HCT116 (cell line): ENCODE measurements around the gene DGCR8. TPM values are rescaled to one million over a fixed set of nuclear protein-coding genes. Genes with fewer than 3 reads are reported as not detected.

Experiments used
- ATAC-seq: fragments of 200-7000 bp; cut with Tn5 transposase; 2 replicates; pipeline ENCODE4 v1.9.1; 2020; ENCODE audit warnings: mild to moderate bottlenecking, moderate library complexity
- BruUV-seq: library from RNA; stranded (reverse); fragments of 400-500 nt; replicated peaks from 2 replicates; lab custom pipeline; 2021; lab: Mats Ljungman, UMichigan
- CTCF ChIA-PET: fragments of 300-600 bp; sonication (Branson Sonifier 250); formaldehyde crosslinking; loops from one replicate; lab custom pipeline; 2021; ENCODE audit warnings: antibody characterized with exemption; lab: Charles Lee
- POLR2A ChIA-PET: fragments of 300-600, 350-600 bp; sonication (Branson Sonifier 250); formaldehyde crosslinking; loops from one replicate; lab custom pipeline; 2021; ENCODE audit warnings: antibody characterized with exemption; lab: Charles Lee
- RAD21 ChIA-PET, 2 experiments: fragments of 300-600 bp; sonication (Branson Sonifier 250); formaldehyde crosslinking; loops; one replicate each; lab custom pipeline; 2023; ENCODE audit warnings: low total read pairs in 2 of 2; ENCODE audit not compliant: uncharacterized antibody in 2 of 2, unreplicated experiment in 2 of 2, low non-redundant PET in 1 of 2; lab: Charles Lee
- DNase-seq: peaks from one replicate; pipeline ENCODE4 v3.0.0-alpha.2; 2010; ENCODE audit warnings: low read depth, low spot score
- H2AFZ ChIP-seq: fragments of 200-600 bp; shearing (Covaris generic), sonication (generic); 2 replicates; pipeline ENCODE4 v1.6.1; 2017; ENCODE audit warnings: low read depth, mixed run types, mixed read lengths, antibody characterized with exemption, low read length; ENCODE audit not compliant: poor library complexity, severe bottlenecking
- H3K27ac ChIP-seq: 2 replicates; pipeline ENCODE4 v1.5.1; 2012; ENCODE audit warnings: low read depth, low read length
- H3K27me3 ChIP-seq: fragments of 200-600 bp; sonication (generic); 2 replicates; pipeline ENCODE4 v1.6.1; 2016; ENCODE audit warnings: mixed run types, low read length, mixed read lengths; ENCODE audit not compliant: insufficient read depth
- H3K36me3 ChIP-seq, 2 experiments: fragments of 200-500 bp in 1 of 2; fragments of 200-600 bp in 1 of 2; sonication (Bioruptor generic) in 1 of 2; sonication (generic) in 1 of 2; 2 replicates each; pipeline versions ENCODE4 v1.5.1 to v1.6.1; 2014 to 2016; ENCODE audit warnings: low read length in 2 of 2, inconsistent platforms in 1 of 2, mixed read lengths in 1 of 2, mixed run types in 1 of 2; ENCODE audit not compliant: insufficient read depth in 2 of 2, control insufficient read depth in 1 of 2
- H3K4me1 ChIP-seq, 2 experiments: fragments of 200-600 bp in 1 of 2; sonication (generic) in 1 of 2; 2 replicates each; pipeline versions ENCODE4 v1.5.1 to v1.6.1; 2012 to 2017; ENCODE audit warnings: low read length in 2 of 2, inconsistent platforms in 1 of 2, mild to moderate bottlenecking in 1 of 2, mixed read lengths in 1 of 2, mixed run types in 1 of 2, moderate library complexity in 1 of 2; ENCODE audit not compliant: insufficient read depth in 2 of 2, control insufficient read depth in 1 of 2
- H3K4me2 ChIP-seq: fragments of 200-600 bp; sonication (generic); 2 replicates; pipeline ENCODE4 v1.6.1; 2017; ENCODE audit warnings: mixed run types, low read length, mixed read lengths
- H3K4me3 ChIP-seq, 2 experiments: fragments of 200-600 bp in 1 of 2; sonication (generic) in 1 of 2; replicated peaks in 1 of 2; 2 replicates each; pipeline ENCODE4 v1.5.1; 2011 to 2016; ENCODE audit warnings: low read length in 2 of 2, control low read depth in 1 of 2, low read depth in 1 of 2, mild to moderate bottlenecking in 1 of 2, mixed read lengths in 1 of 2, mixed run types in 1 of 2
- H3K79me2 ChIP-seq: fragments of 200-600 bp; sonication (generic); 2 replicates; pipeline ENCODE4 v1.6.1; 2017; ENCODE audit warnings: mild to moderate bottlenecking, mixed run types, low read length, moderate library complexity, mixed read lengths; ENCODE audit not compliant: insufficient read depth
- H3K9ac ChIP-seq: fragments of 200-600 bp; sonication (generic); 2 replicates; pipeline ENCODE4 v1.6.1; 2016; ENCODE audit warnings: low read length, mixed read lengths
- H3K9me2 ChIP-seq: fragments of 200-600 bp; sonication (generic), shearing (Covaris generic); 2 replicates; pipeline ENCODE4 v1.6.1; 2017; ENCODE audit warnings: mixed run types, mild to moderate bottlenecking, moderate library complexity; ENCODE audit not compliant: insufficient read depth
- H3K9me3 ChIP-seq, 2 experiments: fragments of 200-500 bp in 1 of 2; fragments of 200-600 bp in 1 of 2; sonication (Bioruptor generic) in 1 of 2; sonication (generic) in 1 of 2; 2 replicates each; pipeline ENCODE4 v1.6.1; 2014 to 2017; ENCODE audit warnings: low read length in 2 of 2, mixed read lengths in 2 of 2, inconsistent platforms in 1 of 2, low read depth in 1 of 2, mild to moderate bottlenecking in 1 of 2, mixed run types in 1 of 2, moderate library complexity in 1 of 2; ENCODE audit not compliant: control insufficient read depth in 1 of 2, insufficient read depth in 1 of 2
- H4K20me1 ChIP-seq: fragments of 200-600 bp; sonication (generic), shearing (Covaris generic); 2 replicates; pipeline ENCODE4 v1.6.1; 2017; ENCODE audit warnings: mixed run types, mild to moderate bottlenecking, moderate library complexity; ENCODE audit not compliant: insufficient read depth
- ATF3 ChIP-seq: IDR thresholded peaks from 2 replicates; pipeline ENCODE4 v1.6.1; 2012
- CBX3 ChIP-seq: IDR thresholded peaks from 2 replicates; pipeline ENCODE4 v1.6.1; 2012; ENCODE audit warnings: low read depth
- CEBPB ChIP-seq: IDR thresholded peaks from 2 replicates; pipeline ENCODE4 v1.6.1; 2012; ENCODE audit warnings: low read depth
- EGR1 ChIP-seq: IDR thresholded peaks from 2 replicates; pipeline ENCODE4 v1.6.1; 2012; ENCODE audit warnings: low read depth
- ELF1 ChIP-seq: IDR thresholded peaks from 2 replicates; pipeline ENCODE4 v1.6.1; 2012; ENCODE audit warnings: low read depth, borderline replicate concordance
- POLR2AphosphoS5 ChIP-seq: IDR thresholded peaks from 2 replicates; pipeline ENCODE4 v1.6.1; 2011; ENCODE audit warnings: mild to moderate bottlenecking, low read depth, low read length, moderate library complexity
- SIN3A ChIP-seq: IDR thresholded peaks from 2 replicates; pipeline ENCODE4 v1.6.1; 2012; ENCODE audit warnings: low read depth
- SP1 ChIP-seq: IDR thresholded peaks from 2 replicates; pipeline ENCODE4 v1.6.1; 2012; ENCODE audit warnings: low read depth
- YY1 ChIP-seq: IDR thresholded peaks from 2 replicates; pipeline ENCODE4 v1.6.1; 2011; ENCODE audit warnings: low read length, low read depth, moderate library complexity, mild to moderate bottlenecking; ENCODE audit not compliant: insufficient replicate concordance; ENCODE audit errors: extremely low read depth
- intact Hi-C: fragments of 100-400 bp; cut with micrococcal nuclease; formaldehyde crosslinking; loops from 2 replicates; pipeline ENCODE4 v1.10.0; 2022
- total RNA-seq: library from RNA; stranded (reverse); gene quantifications from one replicate; pipeline ENCODE4 v1.2.1, GENCODE V29; 2021; ENCODE audit not compliant: unreplicated experiment
- TF ChIP-seq, protein P1 (sequence below): IDR thresholded peaks from 2 replicates; pipeline ENCODE4 v1.6.1; 2011; ENCODE audit warnings: mild to moderate bottlenecking, low read length, moderate library complexity; ENCODE audit not compliant: insufficient replicate concordance; ENCODE audit errors: extremely low read depth
- TF ChIP-seq, protein P2 (sequence below): IDR thresholded peaks from 2 replicates; pipeline ENCODE4 v1.6.1; 2012

The DGCR8 gene
- total RNA-seq, 1 experiment from 2014 or later = 43.8 TPM

DNA sequence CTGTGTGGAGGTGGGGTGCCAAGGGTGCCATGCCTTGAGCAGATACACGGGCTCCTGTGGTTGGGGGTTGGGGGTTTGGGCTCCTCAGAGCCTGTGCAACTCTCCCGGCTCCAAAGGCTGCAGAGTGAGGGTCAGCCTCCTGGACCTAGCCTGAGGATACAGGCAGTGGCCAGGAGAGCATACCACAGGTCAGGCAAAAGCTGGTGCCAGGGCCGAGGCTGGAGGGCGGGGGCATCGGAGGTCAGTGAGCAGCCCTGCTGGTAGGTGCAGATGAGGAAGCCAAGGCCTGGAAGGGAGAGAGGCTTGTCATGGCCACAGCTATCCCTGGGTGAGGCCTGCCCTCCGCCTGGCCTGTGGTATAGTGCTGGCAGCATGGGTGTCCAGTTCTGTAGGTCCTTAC, 25.6 kb upstream of the DGCR8 start:
- H3K36me3 ChIP-seq = peaks cover 0 to 3% of the 10 kb centered on the region in 2 experiments; a peak in 2 of 4 replicates
- ChIA-PET RAD21 (no interaction called here), CTCF (no interaction called here), POLR2A (no interaction called here)
- TF ChIP-seq POLR2AphosphoS5 (no peak), CBX3 (no peak), ATF3 (no peak), CEBPB (no peak), SIN3A (no peak), EGR1 (no peak), SP1 (no peak), YY1 (no peak), ELF1 (no peak)
- TF ChIP-seq, protein P1, sequence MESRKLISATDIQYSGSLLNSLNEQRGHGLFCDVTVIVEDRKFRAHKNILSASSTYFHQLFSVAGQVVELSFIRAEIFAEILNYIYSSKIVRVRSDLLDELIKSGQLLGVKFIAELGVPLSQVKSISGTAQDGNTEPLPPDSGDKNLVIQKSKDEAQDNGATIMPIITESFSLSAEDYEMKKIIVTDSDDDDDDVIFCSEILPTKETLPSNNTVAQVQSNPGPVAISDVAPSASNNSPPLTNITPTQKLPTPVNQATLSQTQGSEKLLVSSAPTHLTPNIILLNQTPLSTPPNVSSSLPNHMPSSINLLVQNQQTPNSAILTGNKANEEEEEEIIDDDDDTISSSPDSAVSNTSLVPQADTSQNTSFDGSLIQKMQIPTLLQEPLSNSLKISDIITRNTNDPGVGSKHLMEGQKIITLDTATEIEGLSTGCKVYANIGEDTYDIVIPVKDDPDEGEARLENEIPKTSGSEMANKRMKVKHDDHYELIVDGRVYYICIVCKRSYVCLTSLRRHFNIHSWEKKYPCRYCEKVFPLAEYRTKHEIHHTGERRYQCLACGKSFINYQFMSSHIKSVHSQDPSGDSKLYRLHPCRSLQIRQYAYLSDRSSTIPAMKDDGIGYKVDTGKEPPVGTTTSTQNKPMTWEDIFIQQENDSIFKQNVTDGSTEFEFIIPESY = no peak
- TF ChIP-seq, protein P2, sequence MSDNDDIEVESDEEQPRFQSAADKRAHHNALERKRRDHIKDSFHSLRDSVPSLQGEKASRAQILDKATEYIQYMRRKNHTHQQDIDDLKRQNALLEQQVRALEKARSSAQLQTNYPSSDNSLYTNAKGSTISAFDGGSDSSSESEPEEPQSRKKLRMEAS = no peak
- no peak overlapping the region for H3K4me3 ChIP-seq
- no peak overlapping the region for H2AFZ ChIP-seq
- no peak overlapping the region for H3K9ac ChIP-seq
- DNase-seq = no peak
- BruUV-seq = no TSS peak
- no peak overlapping the region for H3K4me2 ChIP-seq
- no peaks in the 10 kb centered on the region for H3K79me2 ChIP-seq
- no peaks in the 10 kb centered on the region for H4K20me1 ChIP-seq
- no peaks in the 10 kb centered on the region for H3K27me3 ChIP-seq
- intact Hi-C loops = no loop called here
- no peaks in the 10 kb centered on the region for H3K9me2 ChIP-seq
- H3K27ac ChIP-seq = no peak overlapping the region
- H3K4me1 ChIP-seq = no peaks in the 10 kb centered on the region
- no peaks in the 10 kb centered on the region for H3K9me3 ChIP-seq
- no peak for ATAC-seq
